A673 (cell line): ENCODE measurements around the gene RELL1. TPM values are rescaled to one million over a fixed set of nuclear protein-coding genes. Genes with fewer than 3 reads are reported as not detected.

ENCODE experiments used
- BruUV-seq: library from RNA; stranded (reverse); fragments of 400-500 nt; replicated peaks from 2 replicates; lab custom pipeline; 2021; lab: Mats Ljungman, UMichigan
- CTCF ChIA-PET: fragments of 300-600 bp; sonication (Branson Sonifier 250); formaldehyde crosslinking; loops from one replicate; lab custom pipeline; 2022; ENCODE audit warnings: antibody characterized with exemption; lab: Charles Lee
- POLR2A ChIA-PET: fragments of 300-600 bp; sonication (Branson Sonifier 250); formaldehyde crosslinking; loops from one replicate; lab custom pipeline; 2022; ENCODE audit warnings: antibody characterized with exemption; ENCODE audit not compliant: low non-redundant PET; lab: Charles Lee
- DNase-seq: peaks from one replicate; pipeline ENCODE4 v3.0.0-alpha.2; 2015; ENCODE audit warnings: low spot score
- H3K27ac ChIP-seq: fragments of 200-600 bp; sonication (generic); 2 replicates; pipeline ENCODE4 v1.5.1; 2016; ENCODE audit warnings: mixed run types, low read depth, mild to moderate bottlenecking, mixed read lengths, antibody characterized with exemption, low read length; ENCODE audit not compliant: poor library complexity, severe bottlenecking
- H3K27me3 ChIP-seq: fragments of 200-600 bp; sonication (generic); replicated peaks from 2 replicates; pipeline ENCODE4 v1.6.1; 2017; ENCODE audit warnings: mixed run types, low read depth, mild to moderate bottlenecking, mixed read lengths, antibody characterized with exemption, low read length; ENCODE audit not compliant: insufficient read depth, poor library complexity
- H3K36me3 ChIP-seq: fragments of 200-600 bp; sonication (generic); 2 replicates; pipeline ENCODE4 v1.6.1; 2016; ENCODE audit warnings: mixed run types, mild to moderate bottlenecking, mixed read lengths, antibody characterized with exemption, low read length; ENCODE audit not compliant: insufficient read depth, poor library complexity, severe bottlenecking
- H3K4me1 ChIP-seq: fragments of 200-600 bp; sonication (generic); 2 replicates; pipeline ENCODE4 v1.6.1; 2017; ENCODE audit warnings: mixed run types, mild to moderate bottlenecking, mixed read lengths, antibody characterized with exemption, low read length; ENCODE audit not compliant: insufficient read depth, poor library complexity, severe bottlenecking
- H3K4me3 ChIP-seq: fragments of 200-600 bp; sonication (generic); 2 replicates; pipeline ENCODE4 v1.5.1; 2016; ENCODE audit warnings: low read depth, mixed run types, mild to moderate bottlenecking, mixed read lengths, low read length; ENCODE audit not compliant: poor library complexity, severe bottlenecking
- H3K9me3 ChIP-seq: fragments of 200-600 bp; sonication (generic); 2 replicates; pipeline ENCODE4 v1.6.1; 2016; ENCODE audit warnings: mixed run types, low read depth, mild to moderate bottlenecking, mixed read lengths, antibody characterized with exemption, low read length; ENCODE audit not compliant: poor library complexity, severe bottlenecking
- EZH2 ChIP-seq: fragments of 200-600 bp; sonication (generic); IDR thresholded peaks from 2 replicates; pipeline ENCODE4 v1.6.1; 2017; ENCODE audit warnings: borderline replicate concordance, low read depth, mild to moderate bottlenecking, mixed read lengths, antibody characterized with exemption, low read length; ENCODE audit not compliant: poor library complexity, severe bottlenecking
- intact Hi-C: fragments of 100-400 bp; cut with micrococcal nuclease; formaldehyde crosslinking; loops from one replicate; pipeline ENCODE4 v1.10.0; 2022; ENCODE audit not compliant: unreplicated experiment
- total RNA-seq: library from RNA; stranded (reverse); gene quantifications from 2 replicates; pipeline ENCODE4 v1.2.3, GENCODE V29; 2021
- TF ChIP-seq, protein P1 (sequence below): fragments of 300-800, 200-600 bp; sonication (generic); conservative IDR thresholded peaks from 2 replicates; pipeline ENCODE4 v1.5.1; 2017; ENCODE audit warnings: low read depth, mild to moderate bottlenecking, antibody characterized with exemption, low read length, moderate library complexity, mixed read lengths

RELL1 gene
- total RNA-seq, 1 experiment from 2014 or later = 6.0 TPM

- no peaks in the 10 kb centered on the region for H3K9me3 ChIP-seq
- ChIA-PET POLR2A (no interaction called here), CTCF (no interaction called here)
- intact Hi-C loops = no loop called here
- no peak for TF ChIP-seq EZH2
- TF ChIP-seq, protein P1, sequence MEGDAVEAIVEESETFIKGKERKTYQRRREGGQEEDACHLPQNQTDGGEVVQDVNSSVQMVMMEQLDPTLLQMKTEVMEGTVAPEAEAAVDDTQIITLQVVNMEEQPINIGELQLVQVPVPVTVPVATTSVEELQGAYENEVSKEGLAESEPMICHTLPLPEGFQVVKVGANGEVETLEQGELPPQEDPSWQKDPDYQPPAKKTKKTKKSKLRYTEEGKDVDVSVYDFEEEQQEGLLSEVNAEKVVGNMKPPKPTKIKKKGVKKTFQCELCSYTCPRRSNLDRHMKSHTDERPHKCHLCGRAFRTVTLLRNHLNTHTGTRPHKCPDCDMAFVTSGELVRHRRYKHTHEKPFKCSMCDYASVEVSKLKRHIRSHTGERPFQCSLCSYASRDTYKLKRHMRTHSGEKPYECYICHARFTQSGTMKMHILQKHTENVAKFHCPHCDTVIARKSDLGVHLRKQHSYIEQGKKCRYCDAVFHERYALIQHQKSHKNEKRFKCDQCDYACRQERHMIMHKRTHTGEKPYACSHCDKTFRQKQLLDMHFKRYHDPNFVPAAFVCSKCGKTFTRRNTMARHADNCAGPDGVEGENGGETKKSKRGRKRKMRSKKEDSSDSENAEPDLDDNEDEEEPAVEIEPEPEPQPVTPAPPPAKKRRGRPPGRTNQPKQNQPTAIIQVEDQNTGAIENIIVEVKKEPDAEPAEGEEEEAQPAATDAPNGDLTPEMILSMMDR = no peak
- no peaks in the 10 kb centered on the region for H3K27me3 ChIP-seq
- no peak for DNase-seq
- H3K27ac ChIP-seq = no peak overlapping the region
- H3K4me3 ChIP-seq = no peak overlapping the region
- no peaks in the 10 kb centered on the region for H3K36me3 ChIP-seq
- peaks cover 8% of the 10 kb centered on the region for H3K4me1 ChIP-seq
- no TSS peak for BruUV-seq
These were observed 79.2 kb downstream of the RELL1 start for GRCh38 chr4:37607018-37607417.

DNA sequence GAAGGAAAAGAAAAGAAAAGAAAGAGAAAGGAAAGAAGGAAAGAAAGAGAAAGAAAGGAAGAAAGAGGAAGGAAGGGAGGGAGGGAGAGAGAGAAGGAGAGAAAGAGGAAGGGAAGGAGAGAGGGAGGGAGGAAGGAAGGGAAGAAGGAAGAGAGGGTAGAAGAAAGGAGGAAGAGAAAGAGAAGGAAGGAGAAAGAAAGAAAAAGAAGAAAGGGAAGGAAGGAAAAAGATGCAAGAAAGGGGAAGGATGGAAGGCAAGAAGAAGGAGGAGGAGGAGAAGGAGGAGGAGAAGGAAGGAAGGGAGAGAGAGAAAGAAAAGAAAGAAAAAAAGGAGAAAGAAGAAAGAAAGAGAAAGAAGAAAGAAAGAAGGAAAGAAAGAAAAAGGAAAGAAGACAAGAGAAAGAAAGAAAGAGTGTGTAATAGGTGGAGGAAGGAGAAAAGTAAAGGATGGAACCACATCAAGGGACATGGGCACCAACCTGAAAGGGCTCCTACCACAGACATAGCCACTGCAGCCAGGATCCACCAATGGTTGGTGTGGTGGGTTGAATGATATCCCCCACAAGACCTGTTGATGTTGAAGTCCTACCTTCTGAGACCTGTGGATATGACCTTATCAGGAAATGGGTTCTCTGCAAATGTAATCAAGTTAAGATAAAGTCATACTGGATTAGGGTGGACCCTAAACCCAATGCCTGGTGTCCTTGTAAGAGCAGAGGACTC lies 80.2 kb downstream of the RELL1 start:
- no peaks in the 10 kb centered on the region for H3K9me3 ChIP-seq
- DNase-seq = no peak
- no TSS peak for BruUV-seq

GRCh38 chr4:37604461-37604860 lies 81.7 kb downstream of the RELL1 start:
- Histone ChIP-seq H3K4me1 (peaks cover 8% of the 10 kb centered on the region), H3K9me3 (no peaks in the 10 kb centered on the region), H3K4me3 (no peak overlapping the region), H3K36me3 (no peaks in the 10 kb centered on the region), H3K27me3 (no peaks in the 10 kb centered on the region), H3K27ac (no peak overlapping the region)
- ChIA-PET CTCF (no interaction called here), POLR2A (no interaction called here)
- BruUV-seq = no TSS peak
- TF ChIP-seq, protein P1 = no peak
- TF ChIP-seq EZH2 = no peak
- no peak for DNase-seq
- intact Hi-C loops = no loop called here

More for the DNA sequence above, 80.2 kb downstream of the RELL1 start:
- intact Hi-C loops = no loop called here
- ChIA-PET CTCF (no interaction called here), POLR2A (no interaction called here)
- Histone ChIP-seq H3K27me3 (no peaks in the 10 kb centered on the region), H3K4me1 (peaks cover 8% of the 10 kb centered on the region), H3K4me3 (no peak overlapping the region), H3K27ac (no peak overlapping the region), H3K36me3 (no peaks in the 10 kb centered on the region)
- TF ChIP-seq, protein P1 = no peak
- TF ChIP-seq EZH2 = no peak
